TTC549 (cell line): ENCODE results near the gene PDLIM7.

Experiments
- FAIRE-seq: peaks from 2 replicates; lab custom pipeline; 2012; peaks lifted over from hg19 to GRCh38; lab: Jason Lieb, UNC

Gene PDLIM7

DNA sequence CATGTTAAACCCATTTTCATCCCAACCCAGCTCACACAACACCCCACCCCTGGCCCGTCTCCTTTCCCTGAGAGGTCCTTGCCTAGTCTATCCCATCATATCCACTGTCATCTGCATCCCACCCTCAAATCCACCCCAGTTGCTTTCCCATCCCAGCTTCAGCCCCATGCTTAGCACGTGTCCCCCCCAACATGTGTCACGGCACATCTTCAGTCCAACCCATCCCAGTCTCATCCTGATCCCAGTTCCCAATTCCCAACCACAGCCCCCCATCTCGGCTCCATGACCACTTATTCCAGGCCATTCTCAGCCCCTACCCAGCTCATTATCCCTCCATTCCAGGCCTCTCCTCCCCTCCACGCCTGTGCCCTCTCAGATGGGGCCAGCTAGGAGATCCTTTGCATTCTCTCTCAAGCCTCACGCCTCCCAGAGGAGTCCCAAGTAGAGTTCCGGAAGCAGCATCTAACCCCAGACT lies 23.4 kb downstream of the PDLIM7 start:
- no peak for FAIRE-seq

- FAIRE-seq, result no peak
Measured at GRCh38 chr5:177473443-177474001, 23.9 kb downstream of the PDLIM7 start, which contains the start of gene DBN1. TSS of gene DBN1 (minus strand) at chr5:177473634. CDS start at chr5:177473521, 113 bp downstream.

GRCh38 chr5:177472460-177473442 lies 24.7 kb downstream of the PDLIM7 start:
- no peak for FAIRE-seq

- FAIRE-seq, result no peak
Measured at GRCh38 chr5:177471610-177472356, 25.6 kb downstream of the PDLIM7 start.

DNA sequence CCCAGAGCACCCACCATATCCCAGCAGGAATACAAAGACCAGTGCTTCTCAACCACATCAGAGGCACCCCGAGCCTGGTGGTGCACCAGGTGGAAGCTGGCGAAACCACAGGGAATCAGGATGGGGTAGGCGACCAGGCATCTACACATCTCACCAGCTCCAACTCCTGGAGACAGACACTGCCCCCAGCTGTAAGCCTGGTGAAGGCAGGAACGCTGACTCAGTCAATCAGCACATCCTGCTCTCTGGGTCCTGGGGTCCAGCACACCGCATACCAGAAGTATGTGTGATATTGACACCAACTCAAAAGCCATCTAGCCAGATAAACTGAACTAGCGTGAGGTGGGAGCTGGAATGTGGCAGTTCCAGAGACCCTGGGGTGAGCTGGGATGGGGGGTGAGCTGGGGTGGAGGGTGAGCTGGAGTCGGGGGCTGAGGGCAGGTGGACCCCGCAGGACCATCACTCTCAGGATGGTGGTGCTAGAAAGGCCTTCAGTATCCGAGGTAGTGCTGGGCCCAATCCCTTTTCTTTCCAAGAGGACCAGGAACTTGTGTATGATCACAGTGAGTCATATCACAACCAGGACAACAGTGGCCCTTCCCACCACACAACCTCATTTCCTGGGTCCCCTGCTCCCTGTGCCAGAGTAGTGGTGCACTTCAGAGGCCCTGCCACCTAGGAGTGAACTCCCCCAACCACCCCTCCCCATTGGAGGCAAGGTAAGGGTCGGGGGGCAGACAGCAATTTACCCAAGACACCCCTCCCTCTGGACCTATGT lies 26.5 kb downstream of the PDLIM7 start:
- FAIRE-seq, result no peak

DNA sequence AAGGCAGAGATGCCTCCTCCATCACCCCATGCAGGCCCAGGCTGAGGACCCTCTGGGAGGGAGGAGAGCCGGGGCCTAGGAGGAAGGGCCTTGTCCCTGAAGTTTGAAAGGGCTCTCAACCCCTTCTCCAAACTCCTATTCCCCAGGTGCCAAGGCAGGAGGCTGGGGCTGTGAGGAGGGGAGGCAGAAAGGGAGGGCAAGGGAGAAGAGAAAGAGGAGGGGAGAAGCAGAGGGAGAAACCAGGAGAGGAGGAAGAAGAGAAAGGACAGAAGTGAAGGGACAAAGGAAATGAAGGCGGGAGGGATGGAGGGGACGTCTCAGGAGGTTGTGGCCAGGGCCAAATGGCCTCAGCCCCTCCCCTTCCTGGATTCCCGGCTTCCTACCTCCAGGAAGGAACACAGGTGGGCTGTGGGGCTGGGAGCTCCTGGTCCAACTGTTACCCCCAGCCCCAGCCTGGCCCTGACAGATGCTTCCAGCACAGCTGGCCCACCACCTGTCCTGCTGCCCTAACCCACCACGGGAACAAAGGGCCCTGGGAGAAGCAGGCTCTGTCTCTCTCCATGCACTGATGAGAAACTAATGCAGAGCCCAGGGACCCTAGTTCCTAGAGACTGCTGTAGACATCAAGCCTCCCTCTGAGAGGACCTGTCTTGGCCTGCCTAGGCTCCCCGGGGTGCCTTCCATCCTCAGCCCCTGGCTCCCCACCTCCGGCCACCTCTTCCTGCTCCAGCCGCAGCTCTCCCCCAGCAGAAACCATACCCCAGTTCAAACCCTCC lies 27.5 kb downstream of the PDLIM7 start:
- FAIRE-seq, result no peak

DNA sequence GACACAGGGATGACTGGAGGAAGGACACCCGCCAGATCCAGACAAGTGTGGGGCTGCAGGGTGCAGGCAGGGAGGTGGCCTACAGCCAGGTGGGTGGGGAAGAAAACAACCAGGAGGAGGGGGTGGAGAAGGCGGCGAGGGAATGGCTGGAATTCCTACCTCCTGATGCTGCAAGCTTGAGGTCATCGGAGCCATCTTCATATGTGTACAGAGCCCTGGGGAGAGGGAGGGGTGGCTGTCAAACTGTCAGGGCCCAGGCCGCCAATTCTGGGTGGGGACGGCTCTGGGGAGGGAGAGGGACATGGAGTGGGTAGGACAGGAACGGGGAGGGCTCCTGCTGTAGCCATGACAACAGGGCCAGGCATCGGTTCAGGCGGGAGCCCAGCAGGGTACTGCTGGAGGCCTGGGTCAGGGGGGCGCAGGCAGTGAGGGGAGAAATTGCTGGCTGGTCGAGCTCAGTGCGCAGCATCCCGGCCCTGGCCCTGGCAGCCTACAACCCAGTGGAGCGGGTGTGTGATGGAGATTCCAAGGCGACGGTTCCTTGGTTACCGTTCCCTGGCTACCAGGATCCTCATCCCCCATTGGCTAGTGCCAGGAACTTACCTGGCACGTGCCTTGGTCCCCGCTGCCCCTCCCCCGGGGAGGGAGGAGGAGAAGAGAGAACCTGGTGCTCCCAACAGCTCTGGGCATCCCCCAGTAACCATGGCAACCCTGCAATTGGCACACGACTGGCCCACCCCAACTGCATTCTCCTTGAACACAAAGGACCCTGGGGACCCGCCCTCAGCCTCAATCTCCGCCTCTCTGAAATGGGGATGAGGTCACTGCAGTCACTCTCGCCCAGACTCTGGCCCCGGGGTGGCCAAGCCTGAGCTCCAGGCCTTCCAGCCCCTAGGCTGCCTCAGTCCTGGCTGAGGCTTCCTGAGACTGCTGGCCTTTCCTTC lies 28.4 kb downstream of the PDLIM7 start:
- no peak for FAIRE-seq

DNA sequence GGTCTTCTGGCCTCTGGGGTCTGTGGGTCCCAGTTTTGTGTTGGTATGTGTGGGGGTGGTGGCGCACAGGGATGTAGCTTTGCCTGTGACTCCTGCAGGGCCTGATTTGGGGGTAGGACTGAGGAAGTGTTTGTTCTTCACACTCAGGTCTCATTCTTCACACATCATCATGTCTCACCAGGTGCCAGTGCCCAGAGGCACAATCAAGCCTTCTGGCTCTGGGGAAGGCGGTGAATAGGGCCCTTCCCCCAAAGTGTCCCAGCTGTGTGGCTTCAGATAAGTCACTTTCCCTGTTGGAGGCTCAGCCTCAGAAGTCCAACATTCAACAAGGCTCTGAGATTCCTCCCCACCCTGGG lies 29.1 kb downstream of the PDLIM7 start:
- no peak for FAIRE-seq

DNA sequence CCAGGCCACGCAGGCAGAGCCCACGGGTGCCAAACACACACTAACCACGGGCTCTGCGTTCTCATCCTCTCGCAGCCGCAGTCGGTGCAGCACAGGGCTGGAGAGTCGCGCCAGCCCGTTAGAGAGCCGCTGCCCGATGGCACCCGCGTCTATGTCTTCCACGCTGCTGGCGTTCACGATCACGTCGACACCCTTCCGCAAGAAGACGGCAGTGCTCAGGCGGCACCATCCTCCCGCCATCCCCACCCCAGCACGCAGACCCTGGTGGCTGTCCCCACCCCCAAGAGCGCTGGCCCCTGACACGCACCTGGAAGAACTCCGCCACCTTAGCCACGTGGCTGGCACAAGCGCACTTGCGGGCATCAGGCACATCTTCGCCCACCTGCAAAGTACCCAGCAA lies 30.0 kb downstream of the PDLIM7 start:
- no peak for FAIRE-seq

GRCh38 chr5:177466861-177467260 lies 30.5 kb downstream of the PDLIM7 start:
- no peak for FAIRE-seq

DNA sequence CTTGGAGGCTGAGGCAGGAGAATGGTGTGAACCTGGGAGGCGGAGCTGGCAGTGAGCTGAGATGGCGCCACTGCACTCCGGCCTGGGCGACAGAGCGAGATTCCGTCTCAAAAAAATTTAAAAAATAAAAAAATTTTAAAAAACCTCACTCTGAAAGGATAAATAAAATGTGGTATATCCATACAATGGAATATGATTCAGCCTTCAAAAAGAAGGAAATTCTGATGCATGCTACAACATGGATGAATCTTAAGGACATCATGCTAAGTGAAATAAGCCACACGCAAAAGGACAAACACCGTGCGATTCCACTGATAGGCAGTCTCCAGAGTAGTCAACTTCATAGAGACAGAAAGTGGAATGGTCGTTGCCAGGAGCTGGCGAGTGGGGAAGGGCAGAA lies 32.4 kb downstream of the PDLIM7 start:
- FAIRE-seq, result no peak

DNA sequence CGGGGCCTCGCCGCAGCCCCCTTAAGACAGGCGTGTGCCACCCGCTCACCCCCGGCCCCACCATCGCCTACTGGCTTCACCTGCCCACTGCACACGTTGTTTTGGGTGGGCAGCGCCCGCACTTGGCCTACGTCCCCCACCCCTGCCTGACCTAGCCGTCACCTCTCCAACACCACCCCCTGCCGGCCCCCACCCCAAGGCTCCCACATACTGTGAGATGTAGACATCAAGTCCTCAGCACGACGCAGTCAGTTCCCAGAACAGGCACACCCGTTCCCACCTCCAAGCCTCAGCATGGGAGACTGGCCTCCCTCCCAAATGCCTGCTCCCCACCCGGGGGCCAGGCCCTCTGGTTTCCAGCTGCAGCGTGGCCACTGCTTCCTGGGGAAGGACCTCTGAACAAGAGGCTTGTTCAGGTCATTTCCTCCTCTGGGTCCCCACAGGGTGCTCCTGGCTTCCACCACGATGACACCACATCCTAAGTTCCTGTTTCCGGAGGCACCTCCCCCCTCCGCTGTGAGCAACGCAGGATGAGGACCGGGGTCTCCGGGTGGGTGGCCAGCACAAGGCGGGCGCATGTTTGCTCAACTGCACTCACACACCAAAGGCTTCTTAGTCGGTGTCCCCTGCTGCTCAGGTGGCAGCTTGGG lies 35.3 kb downstream of the PDLIM7 start:
- no peak for FAIRE-seq

- no peak for FAIRE-seq
Measured at GRCh38 chr5:177459819-177460628, 37.4 kb downstream of the PDLIM7 start.

DNA sequence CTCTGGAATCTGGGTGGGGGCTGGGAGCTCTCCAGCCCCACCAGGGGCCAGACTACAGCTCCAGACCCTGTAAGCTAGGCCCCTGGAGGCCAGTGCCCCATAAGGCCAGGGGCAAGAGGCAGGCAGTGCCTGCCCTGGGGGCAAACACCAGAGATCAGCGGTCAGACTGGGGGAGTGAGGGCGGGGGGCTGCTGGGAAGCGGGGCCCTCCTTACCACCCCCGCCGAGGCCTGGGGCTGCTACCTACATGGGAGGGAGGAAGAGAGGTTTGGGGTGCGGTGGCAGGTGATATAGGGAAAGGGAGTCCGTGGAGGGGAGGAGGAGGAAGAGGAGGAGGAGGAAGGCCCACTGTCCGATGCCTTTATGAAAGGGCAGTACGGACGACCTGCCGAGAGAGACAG lies 38.0 kb downstream of the PDLIM7 start:
- FAIRE-seq, result no peak

GRCh38 chr5:177458912-177459350 lies 38.5 kb downstream of the PDLIM7 start:
- no peak for FAIRE-seq

- no peak for FAIRE-seq
Measured at GRCh38 chr5:177457852-177458681, 39.3 kb downstream of the PDLIM7 start.

DNA sequence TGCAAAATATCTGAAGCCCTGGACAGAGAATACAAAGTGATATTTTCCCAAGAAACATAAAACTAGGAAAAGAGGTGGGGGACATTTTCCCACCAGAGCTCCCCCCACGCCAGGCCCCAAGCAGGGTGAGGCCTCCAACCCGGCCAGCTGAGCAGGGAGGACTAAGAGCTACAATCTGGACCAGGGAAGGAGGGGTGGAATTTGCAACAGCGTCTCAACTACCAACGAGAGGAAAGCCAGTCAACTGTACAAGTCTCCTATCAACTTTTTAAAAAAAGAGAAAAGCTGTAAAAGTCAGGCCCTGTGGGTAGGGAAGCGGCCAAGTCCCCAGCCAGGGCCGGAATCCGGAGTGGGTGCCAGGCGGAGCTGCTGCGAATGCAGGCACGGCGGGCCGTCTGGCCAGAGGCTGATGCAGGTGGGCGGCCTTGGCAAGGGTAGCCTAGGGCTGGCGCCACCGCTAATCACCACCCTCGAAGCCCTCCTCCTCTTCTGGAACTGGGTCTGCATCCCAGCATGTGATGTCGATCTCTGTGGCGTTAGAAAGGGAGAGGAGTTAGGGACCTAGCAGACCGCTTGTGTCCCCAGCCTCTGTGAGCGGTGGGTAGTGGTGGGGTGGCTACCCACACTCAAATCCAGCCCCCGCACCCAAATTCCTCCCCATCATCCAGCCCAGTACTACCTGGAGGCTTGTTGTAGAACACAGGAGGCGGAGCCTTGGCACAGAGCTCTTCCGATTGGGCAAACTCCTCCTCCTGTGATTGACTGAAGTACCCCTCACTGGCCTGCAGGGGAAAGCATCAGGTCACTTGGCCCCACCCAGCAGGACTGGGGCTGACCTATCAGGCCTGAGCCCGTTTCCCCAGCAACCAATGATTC lies 40.2 kb downstream of the PDLIM7 start:
- peak; percentile 84 for FAIRE-seq
